CD14-positive monocyte (primary cell): ENCODE measurements around the gene CDH4. TPM values are rescaled to one million over a fixed set of nuclear protein-coding genes. Genes with fewer than 3 reads are reported as not detected.

Experiments used
- DNase-seq, 3 donors: peaks; one replicate each; pipeline ENCODE4 v3.0.0-alpha.2; 2011 to 2022
- H2AFZ ChIP-seq: 2 replicates; pipeline ENCODE4 v1.6.0; 2012; ENCODE audit warnings: mild to moderate bottlenecking, low read depth, low read length, inconsistent platforms; ENCODE audit not compliant: insufficient read depth, poor library complexity, severe bottlenecking
- H3K27ac ChIP-seq, 2 donors: 1 replicate in 1 of 2; 2 replicates in 1 of 2; pipeline ENCODE4 v1.5.1; 2012 to 2013; ENCODE audit warnings: low read length in 2 of 2, control low read depth in 1 of 2, inconsistent platforms in 1 of 2, low read depth in 1 of 2, mild to moderate bottlenecking in 1 of 2
- H3K27me3 ChIP-seq, 2 donors: one replicate each; pipeline versions ENCODE4 v1.6.0 to v1.6.1; 2011 to 2013; ENCODE audit warnings: low read length in 2 of 2; ENCODE audit not compliant: control insufficient read depth in 2 of 2, insufficient read depth in 2 of 2
- H3K36me3 ChIP-seq, 2 donors: replicated peaks in 1 of 2; 1 replicate in 1 of 2; 2 replicates in 1 of 2; pipeline versions ENCODE4 v1.5.1 to v1.6.1; 2012 to 2013; ENCODE audit warnings: low read length in 2 of 2, control low read depth in 1 of 2, inconsistent platforms in 1 of 2, mild to moderate bottlenecking in 1 of 2; ENCODE audit not compliant: insufficient read depth in 2 of 2, control insufficient read depth in 1 of 2
- H3K4me1 ChIP-seq, 2 donors: 1 replicate in 1 of 2; 2 replicates in 1 of 2; pipeline versions ENCODE4 v1.5.1 to v1.6.1; 2012 to 2013; ENCODE audit warnings: low read length in 2 of 2, control low read depth in 1 of 2, inconsistent platforms in 1 of 2, mild to moderate bottlenecking in 1 of 2, moderate library complexity in 1 of 2; ENCODE audit not compliant: insufficient read depth in 2 of 2, control insufficient read depth in 1 of 2
- H3K4me2 ChIP-seq: replicated peaks from 2 replicates; pipeline ENCODE3; 2012; ENCODE audit warnings: low read length, moderate library complexity, mild to moderate bottlenecking; ENCODE audit not compliant: poor library complexity, severe bottlenecking; ENCODE audit errors: extremely low read depth
- H3K4me3 ChIP-seq, 3 experiments: fragments of 200-600 bp in 1 of 3; sonication (generic) in 1 of 3; replicated peaks in 1 of 3; 1 replicate in 2 of 3; 2 replicates in 1 of 3; pipeline ENCODE4 v1.5.1; 2011 to 2013; ENCODE audit warnings: low read length in 3 of 3, mild to moderate bottlenecking in 3 of 3, control low read depth in 2 of 3, low read depth in 2 of 3, inconsistent platforms in 1 of 3, moderate library complexity in 1 of 3
- H3K79me2 ChIP-seq: 2 replicates; pipeline ENCODE4 v1.6.0; 2012; ENCODE audit warnings: mild to moderate bottlenecking, control low read depth, inconsistent platforms, low read length, moderate library complexity; ENCODE audit not compliant: insufficient read depth
- H3K9ac ChIP-seq: 2 replicates; pipeline ENCODE4 v1.6.0; 2017; ENCODE audit warnings: low read length, mild to moderate bottlenecking; ENCODE audit not compliant: insufficient read depth, poor library complexity, severe bottlenecking
- H3K9me3 ChIP-seq, 2 donors: replicated peaks in 1 of 2; 1 replicate in 1 of 2; 2 replicates in 1 of 2; pipeline versions ENCODE4 v1.5.1 to v1.6.1; 2012 to 2013; ENCODE audit warnings: low read length in 2 of 2, control low read depth in 1 of 2; ENCODE audit not compliant: control insufficient read depth in 1 of 2, insufficient read depth in 1 of 2
- H4K20me1 ChIP-seq: 2 replicates; pipeline ENCODE4 v1.6.0; 2012; ENCODE audit warnings: mild to moderate bottlenecking, low read length, control low read depth, moderate library complexity; ENCODE audit not compliant: insufficient read depth
- H3K27ac Mint-ChIP-seq, 7 donors: one replicate each; pipeline ENCODE4 v1.8.0; 2020; ENCODE audit warnings: mild to moderate bottlenecking in 7 of 7, mixed read lengths in 7 of 7, moderate library complexity in 6 of 7, inconsistent platforms in 2 of 7
- H3K27me3 Mint-ChIP-seq, 3 donors: one replicate each; pipeline ENCODE4 v1.8.0; 2021 to 2022; ENCODE audit warnings: low read depth in 3 of 3, mild to moderate bottlenecking in 3 of 3, mixed read lengths in 3 of 3, moderate library complexity in 3 of 3, inconsistent platforms in 1 of 3
- H3K36me3 Mint-ChIP-seq, 2 donors: one replicate each; pipeline ENCODE4 v1.8.0; 2020; ENCODE audit warnings: mixed read lengths in 2 of 2, inconsistent platforms in 1 of 2, mild to moderate bottlenecking in 1 of 2
- H3K4me1 Mint-ChIP-seq: one replicate; pipeline ENCODE4 v1.8.0; 2020; ENCODE audit warnings: mild to moderate bottlenecking, mixed read lengths
- H3K4me3 Mint-ChIP-seq, 2 donors: one replicate each; pipeline ENCODE4 v1.8.0; 2020; ENCODE audit warnings: mild to moderate bottlenecking in 2 of 2, mixed read lengths in 2 of 2, moderate library complexity in 1 of 2
- H3K9me3 Mint-ChIP-seq, 7 donors: one replicate each; pipeline ENCODE4 v1.8.0; 2020 to 2022; ENCODE audit warnings: mixed read lengths in 7 of 7, mild to moderate bottlenecking in 6 of 7, moderate library complexity in 6 of 7, inconsistent platforms in 2 of 7
- WGBS: methylation state at CpG from one replicate; pipeline ENCODE4 v1.1.5; 2013; ENCODE audit warnings: missing lambda C conversion rate; ENCODE audit not compliant: insufficient coverage; 5-methylcytosine and 5-hydroxymethylcytosine counted together
- intact Hi-C, 2 donors: fragments of 100-400 bp; cut with micrococcal nuclease; formaldehyde crosslinking; loops; one replicate each; pipeline versions ENCODE4 v1.15.0 to v1.15.1; 2023
- polyA plus RNA-seq, 3 donors: library from polyadenylated mRNA; depleted of rRNA in 1 of 3; unstranded in 2 of 3; stranded (reverse) in 1 of 3; fragments of 300-500 nt in 2 of 3; fragments of >200 nt in 1 of 3; fragmentation: Illumina TruSeq in 2 of 3; gene quantifications; 1 replicate in 2 of 3; 2 replicates in 1 of 3; pipeline ENCODE4 v1.2.3, GENCODE V29; 2012 to 2021
- TF ChIP-seq, protein P1 (sequence below): fragments of 200-600 bp; IDR thresholded peaks from one replicate; pipeline ENCODE4 v1.8.0; 2022; ENCODE audit warnings: antibody characterized with exemption, mild to moderate bottlenecking

Gene CDH4
- polyA plus RNA-seq, 3 donors: not detected

DNA sequence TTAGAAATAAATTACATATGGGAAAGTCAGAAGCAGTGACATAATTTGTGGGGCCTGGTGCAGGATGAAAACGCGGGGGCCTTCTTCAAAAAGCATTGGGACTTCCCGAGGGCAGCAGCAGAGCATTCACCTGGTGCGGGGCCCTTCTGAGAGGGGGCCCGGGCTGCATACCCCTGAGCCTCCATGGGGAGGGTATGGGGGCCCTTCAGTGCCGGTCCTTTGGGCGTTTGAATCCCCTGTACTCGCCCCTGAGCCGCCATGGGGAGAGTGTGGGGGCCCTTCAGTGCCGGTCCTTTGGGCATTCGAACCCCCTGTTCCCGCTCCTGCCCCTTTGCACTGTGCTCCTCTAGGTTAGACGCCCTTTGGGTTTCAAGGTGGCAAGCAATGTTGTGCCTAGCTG, 283.5 kb downstream of the CDH4 start:
- intact Hi-C loops: no loop called here
- Mint-ChIP-seq H3K27ac (peak overlapping the region in 1 of 7 donors; percentile 38), H3K27me3 (peaks cover 0 to 2% (median 0%) of the 10 kb centered on the region in 3 donors), H3K9me3 (peaks cover 0 to 66% (median 46%) of the 10 kb centered on the region in 7 donors), H3K4me3 (no peak overlapping the region), H3K4me1 (no peaks in the 10 kb centered on the region), H3K36me3 (no peaks in the 10 kb centered on the region)
- H3K27me3 ChIP-seq: no peaks in the 10 kb centered on the region
- H3K4me1 ChIP-seq: no peaks in the 10 kb centered on the region
- 96% methylated on average over 13 of the region's 13 CpGs for WGBS
- H3K27ac ChIP-seq: no peak overlapping the region
- TF ChIP-seq, protein P1, sequence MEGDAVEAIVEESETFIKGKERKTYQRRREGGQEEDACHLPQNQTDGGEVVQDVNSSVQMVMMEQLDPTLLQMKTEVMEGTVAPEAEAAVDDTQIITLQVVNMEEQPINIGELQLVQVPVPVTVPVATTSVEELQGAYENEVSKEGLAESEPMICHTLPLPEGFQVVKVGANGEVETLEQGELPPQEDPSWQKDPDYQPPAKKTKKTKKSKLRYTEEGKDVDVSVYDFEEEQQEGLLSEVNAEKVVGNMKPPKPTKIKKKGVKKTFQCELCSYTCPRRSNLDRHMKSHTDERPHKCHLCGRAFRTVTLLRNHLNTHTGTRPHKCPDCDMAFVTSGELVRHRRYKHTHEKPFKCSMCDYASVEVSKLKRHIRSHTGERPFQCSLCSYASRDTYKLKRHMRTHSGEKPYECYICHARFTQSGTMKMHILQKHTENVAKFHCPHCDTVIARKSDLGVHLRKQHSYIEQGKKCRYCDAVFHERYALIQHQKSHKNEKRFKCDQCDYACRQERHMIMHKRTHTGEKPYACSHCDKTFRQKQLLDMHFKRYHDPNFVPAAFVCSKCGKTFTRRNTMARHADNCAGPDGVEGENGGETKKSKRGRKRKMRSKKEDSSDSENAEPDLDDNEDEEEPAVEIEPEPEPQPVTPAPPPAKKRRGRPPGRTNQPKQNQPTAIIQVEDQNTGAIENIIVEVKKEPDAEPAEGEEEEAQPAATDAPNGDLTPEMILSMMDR: no peak
- no peaks in the 10 kb centered on the region for H3K36me3 ChIP-seq
- no peaks in the 10 kb centered on the region for H4K20me1 ChIP-seq
- peaks cover 15 to 99% of the 10 kb centered on the region in 2 donors for H3K9me3 ChIP-seq
- no peak for DNase-seq
- no peak overlapping the region for H3K4me3 ChIP-seq
- no peak overlapping the region for H2AFZ ChIP-seq
- no peaks in the 10 kb centered on the region for H3K79me2 ChIP-seq
- H3K9ac ChIP-seq: no peak overlapping the region
- H3K4me2 ChIP-seq: no peak overlapping the region

- Histone ChIP-seq H3K79me2 (no peaks in the 10 kb centered on the region), H4K20me1 (no peaks in the 10 kb centered on the region), H3K36me3 (no peaks in the 10 kb centered on the region), H3K4me2 (no peak overlapping the region), H3K27me3 (no peaks in the 10 kb centered on the region), H2AFZ (no peak overlapping the region), H3K4me1 (no peaks in the 10 kb centered on the region), H3K4me3 (no peak overlapping the region), H3K9me3 (peaks cover 15 to 99% of the 10 kb centered on the region in 2 donors), H3K9ac (no peak overlapping the region), H3K27ac (no peak overlapping the region)
- Mint-ChIP-seq H3K27ac (peak overlapping the region in 1 of 7 donors; percentile 38), H3K4me3 (no peak overlapping the region), H3K4me1 (no peaks in the 10 kb centered on the region), H3K36me3 (no peaks in the 10 kb centered on the region), H3K9me3 (peaks cover 0 to 67% (median 45%) of the 10 kb centered on the region in 7 donors), H3K27me3 (peaks cover 0 to 2% (median 0%) of the 10 kb centered on the region in 3 donors)
- TF ChIP-seq, protein P1: no peak
- DNase-seq: no peak
- WGBS: 88% methylated on average over 7 of the region's 8 CpGs
- intact Hi-C loops: no loop called here
These were observed 283.9 kb downstream of the CDH4 start for GRCh38 chr20:61535956-61536355.
